Peyer's patch (tissue), 4 donors: ENCODE measurements around the gene DHX8. TPM values are rescaled to one million over a fixed set of nuclear protein-coding genes. Genes with fewer than 3 reads are reported as not detected.

ENCODE experiments used
- DNase-seq, 3 donors: peaks; one replicate each; pipeline ENCODE4 v3.0.0-alpha.2; 2017 to 2019
- H3K27ac ChIP-seq, 4 donors: fragments of 200-600 bp; sonication (generic); one replicate each; pipeline ENCODE4 v1.5.1; 2016 to 2019
- H3K27me3 ChIP-seq, 2 donors: fragments of 200-600 bp; sonication (generic); one replicate each; pipeline ENCODE4 v1.5.1; 2019
- H3K36me3 ChIP-seq, 3 donors: fragments of 200-600 bp; sonication (generic); one replicate each; pipeline ENCODE4 v1.5.1; 2016 to 2019
- H3K4me1 ChIP-seq, 4 donors: fragments of 200-600 bp; sonication (generic); one replicate each; pipeline ENCODE4 v1.5.1; 2016 to 2019
- H3K4me3 ChIP-seq, 4 donors: fragments of 200-600 bp; sonication (generic); 1 replicate in 3 of 4; 2 replicates in 1 of 4; pipeline ENCODE4 v1.5.1; 2016 to 2019; ENCODE audit warnings: mild to moderate bottlenecking in 1 of 4
- H3K9me3 ChIP-seq, 4 donors: fragments of 200-600 bp; sonication (generic); one replicate each; pipeline ENCODE4 v1.5.1; 2016 to 2019; ENCODE audit warnings: mild to moderate bottlenecking in 1 of 4
- POLR2A ChIP-seq, 2 donors: fragments of 450-650 bp; IDR thresholded peaks; one replicate each; pipeline ENCODE4 v1.5.1; 2017; ENCODE audit warnings: antibody characterized with exemption in 2 of 2, mild to moderate bottlenecking in 2 of 2, moderate library complexity in 2 of 2
- small RNA-seq, 2 donors: library from RNA; depleted of rRNA; stranded (forward); fragments of <200 nt; gene quantifications; one replicate each; pipeline ENCODE3, GENCODE V24; 2016
- total RNA-seq, 4 donors: library from RNA; depleted of rRNA; stranded (reverse); fragments of >200 nt; gene quantifications; one replicate each; pipeline ENCODE4 v1.1.0, GENCODE V29; 2016
- TF ChIP-seq, protein P1 (sequence below), 6 experiments: fragments of 450-650 bp in 4 of 6; fragments of 200-600 bp in 2 of 6; sonication (generic) in 1 of 6; IDR thresholded peaks; one replicate each; pipeline ENCODE4 v1.5.1; 2017 to 2019; ENCODE audit warnings: antibody characterized with exemption in 6 of 6, mild to moderate bottlenecking in 3 of 6, moderate library complexity in 1 of 6

Gene DHX8
- total RNA-seq, 4 donors from 2014 or later: 48.9 to 60.4 (median 54.0) TPM

DNA sequence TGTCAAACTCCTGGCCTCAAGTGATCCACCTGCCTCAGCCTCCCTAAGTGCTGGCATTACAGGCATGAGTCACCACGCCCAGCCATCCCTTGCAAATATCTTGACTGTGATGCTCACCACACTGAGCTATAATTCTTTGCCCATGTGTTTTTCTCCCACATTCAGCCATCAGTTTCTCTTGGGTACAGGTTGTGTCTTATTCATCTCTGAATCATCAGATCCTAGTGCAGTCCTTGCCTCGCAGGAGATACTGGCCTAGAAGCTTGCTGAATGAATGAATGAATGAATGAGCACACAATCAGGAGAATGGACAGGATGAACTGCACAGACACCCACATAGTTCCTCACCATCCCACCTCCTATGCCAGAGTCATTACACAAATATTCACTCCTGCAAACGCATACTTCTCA is 86.7 kb downstream of the DHX8 start:
- no peak for DNase-seq
- H3K9me3 ChIP-seq: no peaks in the 10 kb centered on the region
- no peak for TF ChIP-seq POLR2A (IDR thresholded peaks at IDR 0.05)
- TF ChIP-seq, protein P1, sequence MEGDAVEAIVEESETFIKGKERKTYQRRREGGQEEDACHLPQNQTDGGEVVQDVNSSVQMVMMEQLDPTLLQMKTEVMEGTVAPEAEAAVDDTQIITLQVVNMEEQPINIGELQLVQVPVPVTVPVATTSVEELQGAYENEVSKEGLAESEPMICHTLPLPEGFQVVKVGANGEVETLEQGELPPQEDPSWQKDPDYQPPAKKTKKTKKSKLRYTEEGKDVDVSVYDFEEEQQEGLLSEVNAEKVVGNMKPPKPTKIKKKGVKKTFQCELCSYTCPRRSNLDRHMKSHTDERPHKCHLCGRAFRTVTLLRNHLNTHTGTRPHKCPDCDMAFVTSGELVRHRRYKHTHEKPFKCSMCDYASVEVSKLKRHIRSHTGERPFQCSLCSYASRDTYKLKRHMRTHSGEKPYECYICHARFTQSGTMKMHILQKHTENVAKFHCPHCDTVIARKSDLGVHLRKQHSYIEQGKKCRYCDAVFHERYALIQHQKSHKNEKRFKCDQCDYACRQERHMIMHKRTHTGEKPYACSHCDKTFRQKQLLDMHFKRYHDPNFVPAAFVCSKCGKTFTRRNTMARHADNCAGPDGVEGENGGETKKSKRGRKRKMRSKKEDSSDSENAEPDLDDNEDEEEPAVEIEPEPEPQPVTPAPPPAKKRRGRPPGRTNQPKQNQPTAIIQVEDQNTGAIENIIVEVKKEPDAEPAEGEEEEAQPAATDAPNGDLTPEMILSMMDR (IDR thresholded peaks at IDR 0.05): no peak

DNA sequence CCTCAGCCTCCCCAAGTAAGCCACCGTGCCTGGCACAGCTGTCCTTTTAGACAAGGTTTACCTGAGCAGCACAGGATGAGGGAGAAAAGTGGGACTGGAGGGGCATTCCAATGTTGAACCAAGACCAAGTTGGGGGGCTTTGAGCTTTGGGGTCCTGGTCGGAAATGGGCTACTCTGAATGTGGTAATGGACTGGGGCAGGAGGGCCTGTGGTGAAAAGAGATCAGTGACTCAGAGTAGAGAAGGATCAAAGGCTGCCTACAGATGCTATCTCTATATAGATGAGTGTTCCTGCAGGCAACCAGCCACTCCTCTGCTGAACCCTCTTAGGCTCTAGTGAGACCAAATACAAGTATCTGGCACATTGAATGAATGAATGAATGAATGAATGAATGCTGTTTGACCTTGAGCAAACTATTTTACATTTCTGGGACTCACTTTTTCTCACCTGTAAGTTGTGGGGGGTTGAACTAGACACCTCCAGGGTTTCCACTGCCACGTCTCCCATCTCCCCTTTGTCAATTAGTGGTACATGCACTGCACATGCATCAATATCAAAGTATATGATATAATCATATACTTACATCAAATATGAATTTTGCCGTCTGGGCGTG is 88.7 kb downstream of the DHX8 start:
- H3K4me3 ChIP-seq: no peak overlapping the region
- no peaks in the 10 kb centered on the region for H3K9me3 ChIP-seq
- H3K36me3 ChIP-seq: no peaks in the 10 kb centered on the region
- peak overlapping the region in 1 of 4 donors; percentile 25 for H3K27ac ChIP-seq
- no peaks in the 10 kb centered on the region for H3K27me3 ChIP-seq
- TF ChIP-seq, protein P1 (IDR thresholded peaks at IDR 0.05): no peak
- TF ChIP-seq POLR2A (IDR thresholded peaks at IDR 0.05): no peak
- H3K4me1 ChIP-seq: peaks cover 0 to 16% (median 0%) of the 10 kb centered on the region in 4 donors
- DNase-seq: no peak

More for the DNA sequence above, 86.7 kb downstream of the DHX8 start:
- H3K36me3 ChIP-seq: no peaks in the 10 kb centered on the region
- no peak overlapping the region for H3K4me3 ChIP-seq
- H3K27me3 ChIP-seq: no peaks in the 10 kb centered on the region
- H3K4me1 ChIP-seq: peaks cover 0 to 11% (median 0%) of the 10 kb centered on the region in 4 donors
- no peak overlapping the region for H3K27ac ChIP-seq

DNA sequence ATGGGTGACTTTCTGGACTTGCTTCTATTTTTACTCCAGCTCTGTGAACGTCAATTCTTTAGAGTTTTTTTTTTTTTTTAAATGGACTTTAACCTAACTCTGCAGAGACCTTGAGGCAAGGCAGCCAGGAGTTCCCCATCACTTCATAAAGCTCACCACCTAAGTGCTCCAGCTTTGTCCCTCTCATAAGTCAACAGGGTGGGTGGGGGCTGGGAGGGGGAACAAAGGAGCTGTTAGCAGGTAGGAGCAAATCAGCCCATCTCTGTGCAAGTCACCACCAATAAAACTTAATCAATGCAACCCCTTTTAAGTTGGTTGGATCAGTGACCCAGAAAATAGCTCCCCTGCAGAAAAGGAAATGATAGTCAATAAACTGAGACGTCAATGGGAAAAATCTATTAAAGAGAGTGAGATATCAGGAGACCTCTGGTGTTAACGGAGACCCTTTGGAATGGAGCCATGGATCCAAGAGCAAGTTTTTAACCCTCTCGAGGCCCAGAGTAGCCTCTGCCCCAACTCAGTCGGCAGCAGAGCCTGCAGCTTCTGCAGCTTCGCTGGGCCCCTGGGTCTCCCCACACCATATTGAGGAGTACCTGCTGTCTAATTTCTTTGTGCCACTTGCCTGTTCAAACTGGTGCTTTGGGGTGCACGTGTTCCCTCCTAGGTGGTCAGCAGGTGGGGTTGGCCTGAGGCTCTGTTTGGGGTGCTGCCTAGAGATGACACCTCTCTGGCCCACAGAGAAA is 90.0 kb downstream of the DHX8 start:
- TF ChIP-seq, protein P1 (IDR thresholded peaks at IDR 0.05): no peak
- TF ChIP-seq POLR2A (IDR thresholded peaks at IDR 0.05): no peak
- no peaks in the 10 kb centered on the region for H3K36me3 ChIP-seq
- H3K4me3 ChIP-seq: no peak overlapping the region
- peak in 1 of 3 donors; percentile 51 for DNase-seq
- H3K4me1 ChIP-seq: peaks cover 0 to 17% (median 5%) of the 10 kb centered on the region in 4 donors
- H3K9me3 ChIP-seq: no peaks in the 10 kb centered on the region
- peak overlapping the region in 2 of 4 donors; percentile 45 to 50 for H3K27ac ChIP-seq
- no peaks in the 10 kb centered on the region for H3K27me3 ChIP-seq

DNA sequence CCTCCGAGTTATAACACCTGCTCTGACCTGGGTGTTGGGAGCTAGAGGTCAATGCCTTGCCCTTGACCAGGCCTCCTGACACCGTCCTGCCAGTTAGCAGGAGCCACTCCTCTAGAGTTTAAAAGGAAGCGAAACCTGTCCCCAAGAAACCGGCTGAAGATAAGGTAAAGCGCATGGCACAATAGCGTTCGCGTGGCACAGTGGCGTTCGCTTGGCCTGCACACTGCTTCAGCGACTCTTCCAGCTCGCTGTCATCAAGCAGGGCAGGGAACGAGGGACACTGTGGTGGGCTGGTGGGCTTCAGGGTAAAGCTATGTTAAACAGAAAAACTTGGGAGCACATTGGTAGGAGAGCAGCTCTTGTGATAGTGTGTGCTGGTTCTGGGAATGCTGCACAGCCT is 90.6 kb downstream of the DHX8 start:
- DNase-seq: peak in 1 of 3 donors; percentile 59
- H3K9me3 ChIP-seq: no peaks in the 10 kb centered on the region
- peaks cover 0 to 22% (median 10%) of the 10 kb centered on the region in 4 donors for H3K4me1 ChIP-seq
- no peak overlapping the region for H3K4me3 ChIP-seq
- peak overlapping the region in 2 of 4 donors; percentile 45 to 50 for H3K27ac ChIP-seq
- TF ChIP-seq POLR2A (IDR thresholded peaks at IDR 0.05): no peak
- TF ChIP-seq, protein P1 (IDR thresholded peaks at IDR 0.05): no peak
- H3K36me3 ChIP-seq: no peaks in the 10 kb centered on the region
- H3K27me3 ChIP-seq: no peaks in the 10 kb centered on the region

DNA sequence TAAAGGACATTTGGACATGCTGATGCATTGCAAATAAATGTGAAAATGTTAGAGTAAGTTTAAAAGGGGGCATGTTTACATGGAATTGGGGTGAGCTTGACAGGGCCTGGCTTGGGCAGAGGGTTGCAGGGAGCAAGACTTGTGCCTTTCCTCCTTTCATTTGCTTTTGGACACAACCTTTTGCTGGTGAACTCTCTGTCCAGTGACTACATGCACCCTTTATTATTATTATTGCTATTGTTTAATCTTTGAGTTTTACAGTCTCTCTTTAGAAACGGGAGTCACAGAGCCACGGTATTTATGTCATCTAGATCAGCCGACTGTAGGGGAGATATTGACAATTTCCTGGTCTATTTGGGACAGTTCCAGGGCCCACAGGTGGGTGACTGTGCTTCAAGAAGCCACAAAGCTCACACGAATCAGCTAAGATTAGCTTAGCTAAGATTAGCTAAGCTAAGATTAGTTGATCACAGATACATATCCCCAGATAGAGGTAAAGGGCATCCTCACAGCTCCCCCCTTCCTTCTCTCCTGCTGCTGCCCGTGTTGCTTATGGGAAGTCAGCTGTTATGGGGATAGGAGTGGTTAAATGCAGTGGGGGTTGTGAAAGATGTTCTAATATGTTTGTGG is 91.2 kb downstream of the DHX8 start:
- Histone ChIP-seq H3K9me3 (no peaks in the 10 kb centered on the region), H3K36me3 (no peaks in the 10 kb centered on the region), H3K4me1 (peaks cover 0 to 22% (median 11%) of the 10 kb centered on the region in 4 donors)

More for the DNA sequence above, 91.2 kb downstream of the DHX8 start:
- Histone ChIP-seq H3K4me3 (no peak overlapping the region), H3K27ac (peak overlapping the region in 1 of 4 donors; percentile 45), H3K27me3 (no peaks in the 10 kb centered on the region)
- DNase-seq: no peak
- TF ChIP-seq POLR2A (IDR thresholded peaks at IDR 0.05): no peak
- TF ChIP-seq, protein P1 (IDR thresholded peaks at IDR 0.05): no peak

Small RNA genes lying within 50 kb of the gene (small RNA-seq; reads per million reads assigned to genes)
- gene RNU6-406P: 0 reads per million in 2 donors
- 0 reads per million in 2 donors for gene RNU6-971P

Other genes starting within 250 kb of the DHX8 start
- gene RNU2-1, start 250.0 kb upstream of the DHX8 start, total RNA-seq: not detected
- gene ARL4D, start 85.0 kb upstream of the DHX8 start, total RNA-seq: 1 to 10 TPM in 1 of 4 donors, under 1 TPM in 1, not detected in 2; 0.70 to 2.3 TPM
- 10 to 100 TPM in 2 of 4 donors, 1 to 10 TPM in 2; 3.0 to 20.2 (median 9.3) TPM for gene ETV4, start 62.4 kb downstream of the DHX8 start, total RNA-seq
- gene MEOX1, start 177.9 kb downstream of the DHX8 start, total RNA-seq: 1 to 10 TPM in 2 of 4 donors, under 1 TPM in 2; 0.54 to 3.3 (median 1.7) TPM